Right atrium auricular region (tissue), 2 donors: ENCODE data around the gene SCAANT1. TPM values are rescaled to one million over a fixed set of nuclear protein-coding genes. Genes with fewer than 3 reads are reported as not detected.

Source experiments
- DNase-seq: peaks from one replicate; pipeline ENCODE4 v3.0.0-alpha.2; 2019; ENCODE audit warnings: low spot score
- H3K27ac ChIP-seq, 2 donors: fragments of 200-600 bp; sonication (generic); 1 replicate in 1 of 2; 2 replicates in 1 of 2; pipeline ENCODE4 v1.5.1; 2016 to 2019
- H3K27me3 ChIP-seq, 2 donors: fragments of 200-600 bp; sonication (generic); one replicate each; pipeline versions ENCODE4 v1.5.1 to v1.6.0; 2017 to 2019
- H3K36me3 ChIP-seq: fragments of 200-600 bp; sonication (generic); one replicate; pipeline ENCODE4 v1.5.1; 2016
- H3K4me1 ChIP-seq, 2 donors: fragments of 200-600 bp; sonication (generic); one replicate each; pipeline versions ENCODE4 v1.5.1 to v1.6.0; 2017 to 2019
- H3K4me3 ChIP-seq, 2 donors: fragments of 200-600 bp; sonication (generic); 1 replicate in 1 of 2; 2 replicates in 1 of 2; pipeline ENCODE4 v1.5.1; 2017 to 2019; ENCODE audit warnings: mild to moderate bottlenecking in 1 of 2, moderate library complexity in 1 of 2
- H3K9me3 ChIP-seq, 2 donors: fragments of 200-600 bp; sonication (generic); one replicate each; pipeline ENCODE4 v1.5.1; 2019
- total RNA-seq, 2 donors: library from RNA; depleted of rRNA; stranded (reverse); fragments of >200 nt; gene quantifications; one replicate each; pipeline ENCODE4 v1.1.0, GENCODE V29; 2016
- TF ChIP-seq, protein P1 (sequence below), 2 donors: fragments of 200-600 bp; sonication (generic); IDR thresholded peaks; one replicate each; pipeline ENCODE4 v1.5.1; 2019; ENCODE audit warnings: antibody characterized with exemption in 2 of 2

The SCAANT1 gene
- total RNA-seq, 2 donors from 2014 or later, result not detected

DNA sequence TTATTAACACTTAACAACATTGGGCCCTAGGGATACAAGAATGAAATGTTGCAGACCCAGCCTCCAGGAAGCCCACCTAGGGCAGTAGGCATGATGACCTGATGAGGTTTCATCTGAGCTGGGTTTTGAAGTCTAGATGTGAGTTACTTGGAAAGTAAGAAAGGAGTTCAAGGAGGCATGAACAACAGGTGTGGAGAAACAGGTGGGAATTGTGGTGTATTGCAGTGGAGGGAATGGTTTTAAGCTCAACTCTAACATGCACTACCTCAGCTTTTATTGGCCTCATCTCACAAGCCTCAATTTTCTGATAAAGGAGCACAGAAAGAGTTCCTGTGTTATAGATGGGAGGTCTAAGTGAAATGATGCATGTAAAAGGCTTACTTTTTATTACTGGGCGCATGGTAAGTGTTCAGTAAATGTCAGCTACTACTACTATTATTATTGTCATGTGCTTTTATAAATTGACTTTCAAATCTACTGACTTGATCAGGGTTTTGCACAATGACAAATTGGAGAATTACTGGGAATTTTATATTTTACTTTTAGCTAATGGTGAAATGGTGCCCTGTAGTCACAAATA lies 19.3 kb downstream of the SCAANT1 start:
- TF ChIP-seq, protein P1, sequence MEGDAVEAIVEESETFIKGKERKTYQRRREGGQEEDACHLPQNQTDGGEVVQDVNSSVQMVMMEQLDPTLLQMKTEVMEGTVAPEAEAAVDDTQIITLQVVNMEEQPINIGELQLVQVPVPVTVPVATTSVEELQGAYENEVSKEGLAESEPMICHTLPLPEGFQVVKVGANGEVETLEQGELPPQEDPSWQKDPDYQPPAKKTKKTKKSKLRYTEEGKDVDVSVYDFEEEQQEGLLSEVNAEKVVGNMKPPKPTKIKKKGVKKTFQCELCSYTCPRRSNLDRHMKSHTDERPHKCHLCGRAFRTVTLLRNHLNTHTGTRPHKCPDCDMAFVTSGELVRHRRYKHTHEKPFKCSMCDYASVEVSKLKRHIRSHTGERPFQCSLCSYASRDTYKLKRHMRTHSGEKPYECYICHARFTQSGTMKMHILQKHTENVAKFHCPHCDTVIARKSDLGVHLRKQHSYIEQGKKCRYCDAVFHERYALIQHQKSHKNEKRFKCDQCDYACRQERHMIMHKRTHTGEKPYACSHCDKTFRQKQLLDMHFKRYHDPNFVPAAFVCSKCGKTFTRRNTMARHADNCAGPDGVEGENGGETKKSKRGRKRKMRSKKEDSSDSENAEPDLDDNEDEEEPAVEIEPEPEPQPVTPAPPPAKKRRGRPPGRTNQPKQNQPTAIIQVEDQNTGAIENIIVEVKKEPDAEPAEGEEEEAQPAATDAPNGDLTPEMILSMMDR (IDR thresholded peaks at IDR 0.05), result no peak
- no peaks in the 10 kb centered on the region for H3K36me3 ChIP-seq
- no peaks in the 10 kb centered on the region for H3K27me3 ChIP-seq
- peaks cover 0 to 12% of the 10 kb centered on the region in 2 donors for H3K4me1 ChIP-seq
- H3K9me3 ChIP-seq, result no peaks in the 10 kb centered on the region
- H3K27ac ChIP-seq, result no peak overlapping the region
- H3K4me3 ChIP-seq, result no peak overlapping the region
- DNase-seq, result no peak

DNA sequence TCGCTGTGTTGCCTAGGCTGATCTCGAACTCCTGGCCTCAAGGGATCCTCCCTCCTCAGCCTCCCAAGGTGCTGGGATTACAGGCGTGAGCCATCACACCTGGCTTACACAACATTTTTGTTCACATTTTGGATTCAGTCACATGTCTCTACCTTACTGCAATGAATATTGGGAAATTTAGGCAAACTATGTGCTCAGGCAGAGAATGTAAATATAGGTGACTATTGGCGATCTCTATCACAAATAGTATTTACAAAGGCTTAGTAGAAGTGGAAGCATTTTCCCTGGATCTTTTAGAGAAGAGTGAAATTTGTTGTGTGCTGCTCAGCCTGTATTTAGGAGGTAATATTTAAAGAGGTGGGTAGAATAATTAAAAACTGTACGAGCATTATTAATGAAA lies 20.7 kb downstream of the SCAANT1 start:
- DNase-seq, result no peak
- Histone ChIP-seq H3K4me3 (no peak overlapping the region), H3K36me3 (no peaks in the 10 kb centered on the region), H3K9me3 (no peaks in the 10 kb centered on the region), H3K27me3 (no peaks in the 10 kb centered on the region), H3K27ac (no peak overlapping the region), H3K4me1 (peaks cover 0 to 19% of the 10 kb centered on the region in 2 donors)
- TF ChIP-seq, protein P1 (IDR thresholded peaks at IDR 0.05), result no peak

DNA sequence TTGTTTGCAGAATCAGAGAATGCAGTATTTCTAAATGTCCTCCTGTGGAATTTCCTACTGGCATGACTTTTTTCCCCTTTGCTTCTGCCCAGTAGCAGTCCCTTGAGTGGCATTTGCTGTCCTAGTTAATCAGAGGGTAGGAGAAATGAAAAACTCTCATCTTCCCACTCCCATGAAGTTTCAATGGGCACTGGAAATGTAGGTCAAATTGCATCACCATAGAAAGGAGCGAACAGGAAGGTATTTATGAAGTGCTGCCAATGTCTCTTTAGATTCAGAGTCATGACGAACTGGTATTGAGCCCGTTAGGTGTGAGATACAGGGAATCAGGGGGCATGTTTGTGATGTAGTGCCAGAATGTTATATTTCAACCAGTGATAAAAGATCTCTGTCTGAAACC lies 25.3 kb downstream of the SCAANT1 start:
- Histone ChIP-seq H3K4me1 (peaks cover 0 to 12% of the 10 kb centered on the region in 2 donors), H3K27me3 (no peaks in the 10 kb centered on the region)

DNA sequence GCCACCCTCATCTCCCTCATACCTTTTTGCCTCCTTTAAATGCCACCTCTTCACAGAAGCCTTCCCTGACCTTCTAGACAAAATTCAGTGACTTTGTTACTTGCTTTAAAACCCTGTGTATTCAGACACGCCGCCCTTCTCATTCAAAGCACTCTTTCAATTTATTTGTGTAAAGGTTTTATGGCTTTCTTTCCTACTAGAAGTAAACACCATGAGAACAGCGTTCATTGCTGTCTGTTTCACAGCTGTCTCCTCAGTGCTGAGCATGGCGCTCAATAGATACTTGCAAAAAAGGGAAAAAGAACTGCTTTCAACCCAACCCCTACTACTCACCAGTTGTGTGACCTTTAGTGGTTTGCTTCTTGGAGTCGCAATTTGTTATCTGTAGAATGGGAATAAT lies 31.5 kb downstream of the SCAANT1 start:
- Histone ChIP-seq H3K36me3 (no peaks in the 10 kb centered on the region), H3K4me1 (peaks cover 0 to 21% of the 10 kb centered on the region in 2 donors), H3K9me3 (no peaks in the 10 kb centered on the region), H3K4me3 (no peak overlapping the region), H3K27ac (no peak overlapping the region), H3K27me3 (no peaks in the 10 kb centered on the region)
- TF ChIP-seq, protein P1 (IDR thresholded peaks at IDR 0.05), result no peak
- DNase-seq, result no peak

More for the DNA sequence above, 25.3 kb downstream of the SCAANT1 start:
- TF ChIP-seq, protein P1 (IDR thresholded peaks at IDR 0.05), result no peak
- no peak for DNase-seq
- no peaks in the 10 kb centered on the region for H3K9me3 ChIP-seq
- no peak overlapping the region for H3K27ac ChIP-seq
- no peak overlapping the region for H3K4me3 ChIP-seq
- H3K36me3 ChIP-seq, result no peaks in the 10 kb centered on the region

DNA sequence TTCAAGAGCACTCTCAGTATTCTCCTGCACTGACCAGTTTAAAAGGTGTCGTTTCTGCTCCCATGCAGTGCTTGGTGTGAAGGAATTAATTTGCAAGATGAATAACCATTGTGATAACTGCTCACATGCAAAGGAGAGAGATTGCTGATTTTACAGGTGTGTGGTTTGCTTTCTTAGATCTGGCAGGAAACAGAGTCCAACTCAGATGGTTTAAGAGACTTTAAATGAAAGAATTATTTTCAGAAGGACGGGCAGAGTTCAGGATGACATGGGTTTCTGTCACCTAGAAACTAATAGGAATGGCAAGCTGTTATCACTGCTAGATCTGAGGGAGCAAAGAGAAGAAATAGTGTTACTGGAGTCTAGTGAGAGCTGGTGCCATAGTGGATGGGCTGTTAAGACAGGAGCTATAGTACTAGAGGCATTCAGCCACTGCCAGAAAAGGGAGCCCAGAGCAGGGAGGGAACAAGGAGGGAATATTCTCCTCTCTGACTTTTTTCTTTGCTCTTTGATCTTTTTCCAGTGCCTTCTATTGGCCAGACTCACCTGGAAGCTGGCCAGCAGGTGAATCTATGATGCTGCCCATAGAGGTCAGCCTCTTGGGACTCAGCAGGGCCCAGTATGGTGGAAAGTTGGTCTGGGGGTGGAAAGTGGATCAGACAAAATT lies 33.7 kb downstream of the SCAANT1 start:
- DNase-seq, result no peak
- H3K9me3 ChIP-seq, result no peaks in the 10 kb centered on the region
- no peak overlapping the region for H3K4me3 ChIP-seq
- H3K36me3 ChIP-seq, result no peaks in the 10 kb centered on the region
- no peak overlapping the region for H3K27ac ChIP-seq
- H3K4me1 ChIP-seq, result peaks cover 0 to 21% of the 10 kb centered on the region in 2 donors
- H3K27me3 ChIP-seq, result no peaks in the 10 kb centered on the region
- TF ChIP-seq, protein P1 (IDR thresholded peaks at IDR 0.05), result no peak
